GM12878 (cell line): ENCODE measurements around the gene IL1RAPL1. TPM values are rescaled to one million over a fixed set of nuclear protein-coding genes. Genes with fewer than 3 reads are reported as not detected.

ENCODE experiments used
- ATAC-seq: fragments of 200-7000 bp; cut with Tn5 transposase; 3 replicates; pipeline ENCODE4 v1.9.1; 2020; ENCODE audit warnings: mild to moderate bottlenecking, moderate library complexity
- BruUV-seq: library from RNA; stranded (reverse); fragments of 400-500 nt; replicated peaks from 2 replicates; lab custom pipeline; 2021; lab: Mats Ljungman, UMichigan
- CTCF ChIA-PET: fragments of 300-600 bp; sonication (Branson Sonifier 250); formaldehyde crosslinking; extraction: SDS; loops from one replicate; lab custom pipeline; 2021; ENCODE audit warnings: inconsistent platforms; lab: Yijun Ruan, JAX
- POLR2A ChIA-PET: fragments of 350-600 bp; formaldehyde crosslinking; extraction: SDS; loops from one replicate; lab custom pipeline; 2021; ENCODE audit warnings: inconsistent platforms; lab: Charles Lee
- RAD21 ChIA-PET: fragments of 300-600 bp; sonication (Branson Sonifier 250); formaldehyde crosslinking; loops from one replicate; lab custom pipeline; 2023; ENCODE audit warnings: antibody characterized with exemption; ENCODE audit not compliant: unreplicated experiment; lab: Charles Lee
- SMC1A ChIA-PET: fragments of 300-600 bp; sonication (Branson Sonifier 250); formaldehyde crosslinking; loops from one replicate; lab custom pipeline; 2023; ENCODE audit not compliant: unreplicated experiment, uncharacterized antibody; lab: Charles Lee
- DNase-seq: peaks from one replicate; pipeline ENCODE4 v3.0.0-alpha.2; 2011; ENCODE audit warnings: low read depth, low spot score
- FAIRE-seq: peaks from 3 replicates; lab custom pipeline; 2011; peaks lifted over from hg19 to GRCh38; lab: Jason Lieb, UNC
- H2AFZ ChIP-seq: 2 replicates; pipeline ENCODE4 v1.6.0; 2011; ENCODE audit warnings: low read depth, low read length, control low read depth; ENCODE audit not compliant: control insufficient read depth
- H3K27ac ChIP-seq: 2 replicates; pipeline ENCODE4 v1.5.1; 2011; ENCODE audit warnings: control low read depth; ENCODE audit not compliant: control insufficient read depth, insufficient read depth
- H3K27me3 ChIP-seq, 2 experiments: replicated peaks in 1 of 2; 2 replicates each; pipeline versions ENCODE4 v1.6.0 to v1.6.1; 2011; ENCODE audit warnings: low read length in 1 of 2; ENCODE audit not compliant: control insufficient read depth in 2 of 2, insufficient read depth in 2 of 2
- H3K36me3 ChIP-seq, 2 experiments: 2 replicates each; pipeline ENCODE4 v1.5.1; 2011; ENCODE audit warnings: low read length in 1 of 2; ENCODE audit not compliant: control insufficient read depth in 2 of 2, insufficient read depth in 2 of 2
- H3K4me1 ChIP-seq: 2 replicates; pipeline ENCODE4 v1.6.1; 2011; ENCODE audit warnings: mild to moderate bottlenecking, low read length, moderate library complexity, mixed read lengths; ENCODE audit not compliant: control insufficient read depth, insufficient read depth
- H3K4me2 ChIP-seq: 2 replicates; pipeline ENCODE4 v1.6.0; 2011; ENCODE audit warnings: control low read depth; ENCODE audit not compliant: control insufficient read depth, insufficient read depth
- H3K4me3 ChIP-seq: fragments of 200-600 bp; sonication (generic); 2 replicates; pipeline ENCODE4 v1.5.1; 2016
- H3K79me2 ChIP-seq: 2 replicates; pipeline ENCODE4 v1.6.0; 2011; ENCODE audit warnings: low read length; ENCODE audit not compliant: control insufficient read depth, insufficient read depth
- H3K9ac ChIP-seq: 2 replicates; pipeline ENCODE4 v1.8.0; 2011; ENCODE audit warnings: low read length, control low read depth, mixed read lengths; ENCODE audit not compliant: control insufficient read depth, insufficient read depth
- H3K9me3 ChIP-seq: replicated peaks from 3 replicates; pipeline ENCODE4 v1.5.1; 2011; ENCODE audit warnings: mild to moderate bottlenecking, low read length; ENCODE audit not compliant: control insufficient read depth, insufficient read depth
- H4K20me1 ChIP-seq: 2 replicates; pipeline ENCODE4 v1.6.0; 2011; ENCODE audit not compliant: control insufficient read depth, insufficient read depth
- ESRRA ChIP-seq: IDR thresholded peaks from 2 replicates; pipeline ENCODE4 v1.6.1; 2012; ENCODE audit warnings: mild to moderate bottlenecking, low read length, improper control_type of control experiment
- FOXK2 ChIP-seq: fragments of 450-650 bp; IDR thresholded peaks from 2 replicates; pipeline ENCODE4 v1.6.1; 2017; ENCODE audit warnings: mild to moderate bottlenecking, moderate library complexity
- FOXM1 ChIP-seq: IDR thresholded peaks from 2 replicates; pipeline ENCODE4 v1.6.1; 2012; ENCODE audit warnings: low read depth, mild to moderate bottlenecking, inconsistent platforms, low read length, moderate library complexity
- HDGF ChIP-seq: fragments of 450-650 bp; IDR thresholded peaks from 2 replicates; pipeline ENCODE4 v1.6.1; 2016; ENCODE audit warnings: antibody characterized with exemption
- IRF4 ChIP-seq: IDR thresholded peaks from 2 replicates; pipeline ENCODE4 v1.6.1; 2011; ENCODE audit warnings: low read depth, low read length
- NFYB ChIP-seq: IDR thresholded peaks from 2 replicates; pipeline ENCODE4 v1.6.1; 2011; ENCODE audit warnings: low read depth, mild to moderate bottlenecking, low read length, improper control_type of control experiment, moderate library complexity; ENCODE audit not compliant: insufficient read depth
- SPI1 ChIP-seq: IDR thresholded peaks from 2 replicates; pipeline ENCODE4 v1.6.1; 2011; ENCODE audit warnings: low read depth, mild to moderate bottlenecking, low read length, moderate library complexity, borderline replicate concordance; ENCODE audit not compliant: insufficient read depth
- TAF1 ChIP-seq: IDR thresholded peaks from 2 replicates; pipeline ENCODE4 v1.6.1; 2011; ENCODE audit warnings: mild to moderate bottlenecking, low read depth, low read length, borderline replicate concordance
- USF2 ChIP-seq: IDR thresholded peaks from 2 replicates; pipeline ENCODE4 v1.6.1; 2011; ENCODE audit warnings: low read depth, low read length, improper control_type of control experiment, borderline replicate concordance
- ZNF24 ChIP-seq: fragments of 450-650 bp; IDR thresholded peaks from 2 replicates; pipeline ENCODE4 v1.6.1; 2017; ENCODE audit warnings: antibody characterized with exemption, mild to moderate bottlenecking
- ZNF592 ChIP-seq: fragments of 450-650 bp; IDR thresholded peaks from 2 replicates; pipeline ENCODE4 v1.6.1; 2017; ENCODE audit warnings: mild to moderate bottlenecking, moderate library complexity
- WGBS: methylation state at CpG from one replicate; pipeline ENCODE4 v1.1.6; 2016; ENCODE audit warnings: low lambda C conversion rate; ENCODE audit not compliant: insufficient replicate concordance, insufficient coverage; ENCODE audit errors: missing lambda C conversion rate; 5-methylcytosine and 5-hydroxymethylcytosine counted together
- in situ Hi-C: fragments of 300-500 bp; cut with MboI; formaldehyde crosslinking; loops from 9 replicates; pipeline ENCODE4 v1.14.3; 2018; ENCODE audit warnings: mixed read lengths
- intact Hi-C: fragments of 100-400 bp; cut with micrococcal nuclease; formaldehyde crosslinking; loops from one replicate; pipeline ENCODE4 v1.14.2; 2022; ENCODE audit not compliant: unreplicated experiment
- polyA plus RNA-seq, 11 experiments: library from polyadenylated mRNA; depleted of rRNA in 4 of 11; unstranded in 6 of 11; stranded (reverse) in 5 of 11; fragments of >200 nt; fragmentation: Nextera tagmentation in 4 of 11; fragmentation: Illumina TruSeq in 1 of 11; extraction: Ambion mirVana in 4 of 11; extraction: Trizol in 1 of 11; gene quantifications; 1 replicate in 1 of 11; 2 replicates in 10 of 11; pipeline versions ENCODE4 v1.2.1 to v1.2.3, GENCODE V29; 2011 to 2016; ENCODE audit warnings: inconsistent platforms in 2 of 11, missing spikeins in 2 of 11, low read depth in 1 of 11
- total RNA-seq, 4 experiments: library from RNA; depleted of rRNA in 3 of 4; stranded (reverse); fragments of >200 nt in 3 of 4; fragmentation: Illumina TruSeq in 1 of 4; extraction: Trizol in 1 of 4; gene quantifications; 2 replicates each; pipeline versions ENCODE4 v1.2.1 to v1.2.3, GENCODE V29; 2013 to 2021

IL1RAPL1 gene
- total and polyA plus RNA-seq, 10 of the 15 experiments (the other 5 are each of a cell fraction or from before 2014, with no cell fraction given) = not detected

- TF ChIP-seq TAF1 = no peak
Observed at GRCh38 chrX:29762006-29762405, 1174.8 kb downstream of the IL1RAPL1 start (continued).

GRCh38 chrX:29775890-29776289, 1188.6 kb downstream of the IL1RAPL1 start:
- Histone ChIP-seq H3K4me3 (no peak overlapping the region), H4K20me1 (no peaks in the 10 kb centered on the region), H2AFZ (no peak overlapping the region), H3K4me2 (no peak overlapping the region), H3K9ac (no peak overlapping the region), H3K27ac (no peak overlapping the region), H3K27me3 (no peaks in the 10 kb centered on the region), H3K9me3 (no peaks in the 10 kb centered on the region), H3K4me1 (no peaks in the 10 kb centered on the region), H3K79me2 (no peaks in the 10 kb centered on the region), H3K36me3 (no peaks in the 10 kb centered on the region)
- WGBS = 41% methylated on average over 5 of the region's 5 CpGs
- intact Hi-C loops = no loop called here
- ATAC-seq (0 out of 3 replicates have a peak, but pooled peaks have one; percentile 22), DNase-seq (no peak), FAIRE-seq (no peak)
- RAD21 ChIA-PET = no interaction called here
- SMC1A ChIA-PET = interaction anchor here (0.8 to 1.0 kb wide), 2 partner anchors 11 to 1716 kb away, joined by 3 read pairs; no protein-coding TSS in a partner anchor
- TF ChIP-seq SPI1 (no peak), ZNF24 (no peak), IRF4 (no peak)
- no TSS peak for BruUV-seq
- CTCF ChIA-PET = no interaction called here
- POLR2A ChIA-PET = no interaction called here
- in situ Hi-C loops = no loop called here

GRCh38 chrX:29787656-29788055, 1200.4 kb downstream of the IL1RAPL1 start:
- H3K27ac ChIP-seq = no peak overlapping the region
- intact Hi-C loops (no loop called here), in situ Hi-C loops (no loop called here)
- CTCF ChIA-PET = no interaction called here
- no peak overlapping the region for H2AFZ ChIP-seq
- BruUV-seq = no TSS peak
- POLR2A ChIA-PET = no interaction called here
- no peaks in the 10 kb centered on the region for H3K27me3 ChIP-seq
- no peaks in the 10 kb centered on the region for H3K36me3 ChIP-seq
- RAD21 ChIA-PET = no interaction called here
- SMC1A ChIA-PET = no interaction called here
- no peak overlapping the region for H3K4me2 ChIP-seq
- H3K79me2 ChIP-seq = no peaks in the 10 kb centered on the region
- FAIRE-seq (no peak), ATAC-seq (no peak), DNase-seq (no peak)
- no peak overlapping the region for H3K4me3 ChIP-seq
- H3K4me1 ChIP-seq = no peaks in the 10 kb centered on the region
- no peak overlapping the region for H3K9ac ChIP-seq
- no peaks in the 10 kb centered on the region for H3K9me3 ChIP-seq
- H4K20me1 ChIP-seq = no peaks in the 10 kb centered on the region
- WGBS = 0% methylated on average over 2 of the region's 2 CpGs
- TF ChIP-seq NFYB (no peak), SPI1 (no peak), USF2 (no peak), FOXM1 (no peak), ESRRA (no peak), ZNF24 (no peak), ZNF592 (no peak), HDGF (no peak), FOXK2 (no peak)
